LoVo (cell line): Measurements from ENCODE around the gene NELL2.
"Not testable (repeated sequence)": the region's sequence is repeated elsewhere in the genome, so short reads cannot be mapped to it uniquely, and the experiment has no call there.

Source experiments
- DNase-seq: peaks from one replicate; pipeline ENCODE4 v3.0.0-alpha.2; 2016; ENCODE audit warnings: low spot score

Gene NELL2

GRCh38 chr12:44847888-44848702 lies 28.0 kb downstream of the NELL2 start:
- DNase-seq = no peak

- DNase-seq = no peak
Measured at GRCh38 chr12:44847403-44847802, 28.7 kb downstream of the NELL2 start.

- no peak for DNase-seq
Measured at GRCh38 chr12:44846826-44847225, 29.3 kb downstream of the NELL2 start.

GRCh38 chr12:44842669-44843068 lies 33.4 kb downstream of the NELL2 start:
- no peak for DNase-seq

GRCh38 chr12:44839785-44840184 lies 36.3 kb downstream of the NELL2 start:
- DNase-seq = no peak

GRCh38 chr12:44837114-44837755 lies 38.9 kb downstream of the NELL2 start:
- DNase-seq = no peak

- DNase-seq = no peak
Measured at GRCh38 chr12:44835641-44836379, 40.3 kb downstream of the NELL2 start.

- not testable (repeated sequence) for DNase-seq
Measured at GRCh38 chr12:44834996-44835395, 41.1 kb downstream of the NELL2 start.

- no peak for DNase-seq
Measured at GRCh38 chr12:44833561-44833960, 42.6 kb downstream of the NELL2 start.

GRCh38 chr12:44830566-44831055 lies 45.5 kb downstream of the NELL2 start:
- no peak for DNase-seq

GRCh38 chr12:44829045-44829444 lies 47.1 kb downstream of the NELL2 start:
- no peak for DNase-seq

GRCh38 chr12:44827832-44828438 lies 48.2 kb downstream of the NELL2 start:
- no peak for DNase-seq

GRCh38 chr12:44821702-44822101 lies 54.4 kb downstream of the NELL2 start:
- DNase-seq = not testable (repeated sequence)

- no peak for DNase-seq
Measured at GRCh38 chr12:44819884-44820283, 56.2 kb downstream of the NELL2 start.

- no peak for DNase-seq
Measured at GRCh38 chr12:44817687-44818086, 58.4 kb downstream of the NELL2 start.

- no peak for DNase-seq
Measured at GRCh38 chr12:44816446-44817017, 59.6 kb downstream of the NELL2 start.

- no peak for DNase-seq
Measured at GRCh38 chr12:44812062-44812461, 64.1 kb downstream of the NELL2 start.

- no peak for DNase-seq
Measured at GRCh38 chr12:44804068-44804467, 72.0 kb downstream of the NELL2 start.

GRCh38 chr12:44795970-44796369 lies 80.1 kb downstream of the NELL2 start:
- DNase-seq = no peak

- no peak for DNase-seq
Measured at GRCh38 chr12:44788731-44789130, 87.4 kb downstream of the NELL2 start.

- DNase-seq = no peak
Measured at GRCh38 chr12:44780221-44780790, 95.8 kb downstream of the NELL2 start.

- DNase-seq = no peak
Measured at GRCh38 chr12:44779766-44780165, 96.3 kb downstream of the NELL2 start.
